GM19395 (cell line): ENCODE measurements around the gene SNRPA1.
A peak's percentile ranks its signal among the peaks of the same experiment; 100 is the strongest.

ENCODE experiments used
- ATAC-seq: cut with Tn5 transposase; IDR thresholded peaks from one replicate; pipeline ENCODE4 v1.9.1; 2021; ENCODE audit warnings: mild to moderate bottlenecking, moderate library complexity; ENCODE audit not compliant: unreplicated experiment

The SNRPA1 gene

DNA sequence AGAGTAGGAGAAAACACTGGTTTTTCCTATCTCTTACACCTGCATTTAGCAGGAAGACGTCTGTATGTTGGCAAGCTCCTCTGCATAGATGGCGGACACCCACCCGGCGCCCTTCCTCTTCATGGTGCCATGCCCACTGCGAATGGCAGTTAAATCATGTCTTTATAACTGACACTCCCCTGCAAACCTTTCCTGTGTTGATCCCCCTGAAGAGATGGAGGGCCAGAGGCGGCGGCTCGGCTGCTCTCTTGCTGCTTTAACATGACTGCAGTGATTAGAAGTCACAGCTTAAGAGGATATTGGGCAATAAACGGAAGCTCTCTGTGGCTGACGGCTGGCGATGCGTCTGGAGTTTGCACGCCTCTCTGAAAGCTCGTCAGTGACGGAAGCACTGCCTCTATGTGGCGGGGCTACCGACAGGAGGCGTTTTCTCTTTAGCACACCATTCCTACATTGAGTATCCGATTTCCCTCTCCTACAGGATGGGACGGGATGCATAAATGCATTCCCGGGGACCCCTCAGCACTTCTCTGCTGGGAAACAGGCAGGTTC is 25.5 kb upstream of the SNRPA1 start:
- ATAC-seq, result peak; percentile 91

DNA sequence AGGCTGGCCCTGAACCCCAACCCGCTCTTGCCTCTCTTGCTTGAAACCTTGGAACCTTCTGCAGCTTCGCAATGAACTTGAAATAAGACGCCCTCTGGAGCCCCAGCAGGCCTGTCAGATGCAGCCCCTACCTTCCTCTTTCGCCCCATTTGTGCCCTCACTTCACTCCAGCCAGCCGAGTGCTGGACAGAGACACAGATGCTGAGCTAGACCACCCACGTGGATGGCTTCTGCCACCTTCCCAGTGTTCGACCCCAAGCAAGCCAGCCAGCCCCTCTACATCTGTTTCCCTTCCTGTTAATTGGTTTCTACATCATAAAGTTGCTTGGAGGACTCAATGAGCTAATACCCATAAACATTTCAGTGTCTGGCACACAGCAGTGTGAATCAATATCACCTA is 23.8 kb upstream of the SNRPA1 start:
- no peak for ATAC-seq

DNA sequence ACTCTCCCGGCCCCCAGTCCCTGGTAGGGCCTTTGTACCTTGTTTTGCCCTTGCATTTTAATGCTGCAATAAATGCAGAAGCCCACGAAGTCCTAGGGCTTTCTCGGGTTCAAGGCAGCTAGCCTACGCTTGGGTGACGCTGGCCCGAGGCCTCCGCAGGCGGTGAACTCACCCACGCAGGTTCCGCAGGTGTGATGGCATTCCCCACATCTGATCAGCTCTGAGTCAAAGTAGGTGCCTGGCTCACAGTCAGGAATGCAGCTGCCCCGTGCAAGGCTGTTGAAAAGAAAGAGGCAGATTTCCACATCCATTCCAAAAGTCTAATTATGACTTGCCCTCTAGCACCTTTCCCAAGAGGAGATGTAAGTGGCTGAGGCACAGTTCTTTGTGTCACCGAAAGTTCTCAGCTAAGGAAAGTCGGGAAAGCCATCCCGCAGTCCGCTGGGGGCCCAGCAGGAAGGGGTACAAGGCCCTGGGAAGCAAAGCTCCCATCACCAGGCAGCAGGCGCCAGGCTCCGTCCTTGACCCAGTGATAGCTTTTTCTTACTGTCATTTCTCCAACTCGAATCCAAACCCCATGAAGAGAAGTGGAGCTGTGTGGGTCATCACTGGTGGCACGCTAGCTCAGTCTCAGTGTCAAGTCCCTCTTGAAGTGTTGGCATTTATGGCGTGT is 23.2 kb upstream of the SNRPA1 start:
- no peak for ATAC-seq

DNA sequence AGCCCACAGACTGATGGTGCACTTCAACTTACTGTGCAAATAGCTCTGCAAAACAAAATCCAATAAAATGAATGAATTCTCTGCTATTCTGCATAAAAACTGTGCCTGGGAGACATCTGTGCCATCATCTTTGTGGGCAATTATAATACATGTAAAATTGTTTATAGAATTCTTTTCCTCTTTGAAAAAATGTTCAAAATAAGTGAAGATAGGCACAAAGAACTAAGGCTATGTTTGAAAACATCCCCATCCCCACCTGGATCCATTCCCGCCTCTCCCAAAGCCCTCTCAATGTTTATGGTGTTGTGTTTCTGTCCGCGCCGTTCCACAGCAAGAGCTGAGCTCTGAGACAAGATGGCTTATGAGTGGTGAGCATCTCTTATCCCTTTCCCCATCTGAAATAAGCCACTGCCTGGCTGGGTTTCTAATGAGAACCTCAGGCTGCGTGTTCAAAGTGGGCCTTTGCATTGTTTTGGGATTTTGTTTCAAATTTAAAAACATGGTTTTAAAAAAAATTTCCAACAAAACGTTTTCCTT is 22.4 kb upstream of the SNRPA1 start:
- no peak for ATAC-seq

DNA sequence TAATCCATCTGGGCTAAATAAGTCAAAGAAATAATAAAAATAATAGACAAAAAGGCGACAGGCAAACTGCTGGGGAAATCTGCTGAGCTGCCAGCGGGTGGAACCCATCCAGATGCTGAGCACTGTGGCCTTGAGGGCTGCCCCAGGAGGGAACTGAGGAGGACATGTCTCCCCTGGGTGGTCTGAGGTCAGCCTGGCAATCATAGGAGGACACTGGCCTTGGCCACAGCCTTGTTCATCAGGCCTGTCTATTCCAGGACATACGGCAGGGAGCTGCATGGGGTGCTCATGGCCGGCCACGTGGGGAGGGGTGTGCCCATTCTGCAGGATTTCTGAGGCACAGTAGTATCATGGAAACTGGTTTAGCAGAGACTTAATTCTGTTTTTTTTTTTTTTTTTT is 21.5 kb upstream of the SNRPA1 start:
- no peak for ATAC-seq

DNA sequence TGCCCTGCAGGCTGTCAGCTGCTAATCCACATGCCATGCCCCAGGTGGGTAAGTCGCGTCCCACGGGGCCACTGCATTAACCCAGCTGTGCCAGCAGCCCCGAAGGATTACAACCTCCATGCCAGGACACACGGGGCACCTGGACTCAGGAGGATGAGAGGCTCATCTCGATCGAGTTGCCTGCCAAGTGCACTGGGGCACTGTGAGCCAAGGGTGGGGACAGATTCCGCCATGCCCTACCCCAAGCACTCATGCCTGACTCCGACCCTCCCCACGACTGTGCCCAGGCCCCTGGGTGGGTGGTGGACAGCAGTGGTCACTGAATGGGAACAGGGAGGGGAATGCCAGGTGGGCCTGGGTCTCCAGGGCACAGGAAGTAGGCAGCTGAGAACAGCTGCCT is 20.7 kb upstream of the SNRPA1 start:
- ATAC-seq, result no peak

DNA sequence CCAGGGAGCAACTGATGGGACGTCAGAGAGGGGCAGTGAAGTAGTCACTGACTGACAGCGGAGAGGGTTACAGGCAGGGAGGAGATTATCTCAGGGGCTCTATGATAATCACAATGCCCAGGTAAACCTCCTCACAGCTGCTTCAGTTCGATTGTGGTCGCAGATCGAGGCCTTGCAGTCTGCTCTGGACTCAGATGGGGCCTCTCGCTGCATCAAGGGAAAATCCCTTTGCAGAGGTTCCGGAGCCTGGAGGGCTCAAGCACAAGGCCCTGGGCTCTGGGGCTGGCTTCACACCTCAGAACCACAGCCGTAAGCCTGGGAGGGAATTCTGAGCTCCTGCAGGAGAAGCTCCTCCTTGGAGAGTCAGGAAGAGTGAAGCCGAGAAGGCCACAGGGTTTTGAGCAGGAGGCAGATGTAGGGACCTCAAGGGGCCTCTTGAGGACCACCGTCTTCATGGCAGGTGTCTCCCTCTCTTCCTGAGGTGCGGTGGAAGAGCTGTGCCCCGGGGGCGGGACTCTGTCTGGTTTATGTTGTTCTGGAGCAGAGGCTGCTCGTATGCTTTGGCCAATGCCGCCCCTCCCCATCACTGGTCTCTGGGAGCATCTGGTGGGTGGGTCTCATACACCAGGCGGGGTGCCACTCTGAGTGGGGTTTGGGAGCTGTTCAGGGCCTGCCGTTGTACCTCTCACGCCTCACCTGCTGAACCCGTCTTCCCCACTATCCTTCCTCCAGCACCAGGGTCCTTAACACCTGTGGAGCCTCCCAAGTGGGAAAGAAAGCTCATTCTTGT is 19.5 kb upstream of the SNRPA1 start:
- no peak for ATAC-seq

DNA sequence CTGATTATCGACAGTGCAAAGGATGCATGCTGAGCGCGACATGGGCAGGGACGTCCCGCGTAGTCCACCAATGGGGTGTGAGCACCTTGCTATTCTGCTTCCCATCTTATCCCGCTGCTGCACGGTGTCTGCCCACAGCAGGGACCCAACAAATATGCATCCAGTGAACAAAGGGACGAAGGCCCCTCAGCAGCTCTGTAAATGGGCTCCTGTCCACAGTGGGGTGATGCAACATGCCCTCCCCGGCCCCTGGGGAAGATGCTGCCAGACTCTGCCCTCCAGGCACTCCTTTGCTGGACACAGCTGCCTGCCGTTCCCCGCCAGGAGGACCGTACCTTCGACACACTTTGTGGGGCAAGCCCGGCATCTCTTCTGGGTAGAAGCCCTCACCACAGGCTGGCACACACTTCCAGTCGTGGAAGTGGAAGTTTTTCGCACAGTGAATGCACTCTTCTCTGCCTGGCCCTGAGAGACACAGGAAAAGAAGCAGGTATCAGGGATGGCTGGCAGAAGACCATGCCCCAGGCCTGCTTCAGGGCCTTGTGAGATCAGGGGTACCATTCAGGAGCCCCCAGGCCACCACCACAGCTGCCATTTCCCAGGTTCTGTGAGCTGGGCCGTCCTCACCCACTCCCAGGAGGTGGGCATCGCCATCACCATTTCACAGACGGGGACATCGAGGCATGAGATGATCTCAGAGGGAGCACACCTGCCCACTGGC is 18.2 kb upstream of the SNRPA1 start:
- ATAC-seq, result no peak

DNA sequence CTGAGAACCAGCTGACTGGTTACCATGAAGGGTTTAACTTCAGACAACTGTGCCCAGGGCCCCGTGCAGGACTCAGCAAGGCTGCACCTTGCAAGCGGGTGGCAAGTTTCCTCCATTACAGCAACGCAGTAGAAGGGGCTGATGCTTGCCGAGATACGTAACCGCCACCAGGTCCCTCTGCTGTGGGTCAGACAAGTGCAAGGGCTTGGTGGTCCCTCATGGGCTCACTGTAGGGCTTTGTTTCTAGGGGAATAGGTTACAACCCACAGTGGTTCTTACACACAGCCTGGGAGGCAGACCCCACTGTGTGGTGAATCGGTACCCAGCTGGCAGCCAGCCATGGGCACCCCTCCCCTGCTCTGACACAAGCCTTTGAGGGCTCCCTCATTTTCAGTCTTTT is 15.5 kb upstream of the SNRPA1 start:
- ATAC-seq, result no peak

DNA sequence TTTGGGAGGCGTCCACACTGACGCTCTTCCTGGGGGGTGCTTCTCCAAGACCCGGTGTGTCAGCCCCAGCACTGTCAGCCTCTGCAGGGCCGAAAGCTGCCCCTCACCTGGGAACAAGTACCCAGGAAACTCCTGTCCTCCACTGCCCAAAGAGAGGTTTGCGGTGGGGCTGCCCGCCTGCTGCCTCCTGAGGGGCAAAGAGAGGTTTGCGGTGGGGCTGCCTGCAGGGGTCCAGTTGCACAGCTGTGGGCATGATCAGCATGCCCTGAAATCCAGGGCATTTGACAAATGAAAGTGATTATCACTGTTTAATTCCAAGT is 15.1 kb upstream of the SNRPA1 start:
- no peak for ATAC-seq

DNA sequence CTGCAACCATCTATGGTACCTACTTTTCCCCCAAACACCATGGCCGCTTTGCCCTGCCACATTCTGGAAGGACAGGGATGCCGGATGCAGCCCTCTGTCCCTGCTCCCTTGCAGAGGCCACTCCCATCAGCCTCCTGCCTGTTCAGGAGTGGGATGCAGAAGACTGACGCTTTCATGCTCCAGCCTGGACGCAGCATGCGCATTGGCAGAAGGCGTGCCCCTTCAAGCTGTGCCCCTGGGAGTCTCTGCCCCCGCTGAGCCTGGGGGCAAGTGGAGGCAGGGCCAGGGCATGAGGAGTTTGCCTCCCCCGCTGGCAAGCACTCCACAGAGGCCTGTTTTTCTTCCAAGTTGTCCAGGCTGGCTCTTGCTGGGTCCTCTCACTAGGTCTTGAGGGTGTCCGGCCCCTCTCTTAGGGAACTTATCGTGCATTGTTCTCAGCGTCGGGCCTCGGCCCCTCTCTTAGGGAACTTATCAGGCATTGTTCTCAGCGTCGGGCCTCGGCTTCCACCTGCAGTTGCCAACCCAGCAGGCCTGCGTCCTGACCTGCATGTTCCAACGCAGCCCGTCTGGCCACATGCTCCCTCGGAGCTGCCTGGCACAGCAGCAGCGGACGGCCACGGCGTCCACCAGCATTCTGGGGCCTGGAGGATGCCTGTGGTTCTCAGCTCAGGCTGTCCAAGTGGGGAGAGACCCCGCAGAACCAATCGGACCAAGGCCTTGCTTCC is 14.6 kb upstream of the SNRPA1 start:
- no peak for ATAC-seq

DNA sequence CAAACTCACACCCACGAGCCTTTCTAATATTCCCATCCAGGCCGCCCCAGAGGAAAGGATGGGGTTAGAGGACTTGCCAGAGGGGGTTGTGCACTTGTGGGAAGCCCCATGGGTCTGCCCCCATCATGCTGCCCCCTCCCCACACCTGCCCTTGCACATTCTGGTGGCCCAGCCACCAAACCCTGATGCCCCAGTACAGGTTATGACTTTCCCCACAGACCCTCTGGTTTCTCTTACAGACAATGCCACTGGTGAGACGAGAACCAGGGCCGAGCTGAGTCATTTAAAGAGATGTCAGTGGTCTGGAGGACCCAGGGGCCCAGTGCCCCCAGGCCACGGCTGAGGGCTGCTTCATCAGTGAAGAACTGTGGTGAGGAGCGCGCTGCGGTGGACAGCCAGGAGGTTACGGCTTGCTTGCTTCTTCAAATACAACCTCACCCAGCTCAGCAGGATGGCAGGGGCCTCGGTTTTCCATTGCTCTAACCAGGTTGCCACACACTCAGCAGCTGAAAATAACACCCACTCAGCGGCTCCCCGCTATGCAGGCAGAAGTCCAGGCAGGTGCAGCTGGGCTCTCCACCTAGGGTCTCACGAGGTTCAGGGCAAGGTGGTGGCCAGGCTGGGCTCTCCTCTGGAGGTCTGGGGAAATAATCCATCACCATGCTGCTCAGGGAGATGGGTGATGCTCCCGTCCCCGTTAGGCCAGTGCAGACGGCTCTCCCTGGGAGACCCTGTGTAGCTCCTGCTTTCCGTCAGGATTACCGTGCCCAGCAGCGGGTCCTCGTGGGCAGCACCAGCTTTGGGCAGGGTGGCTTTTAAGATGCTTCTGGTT is 13.8 kb upstream of the SNRPA1 start:
- no peak for ATAC-seq

DNA sequence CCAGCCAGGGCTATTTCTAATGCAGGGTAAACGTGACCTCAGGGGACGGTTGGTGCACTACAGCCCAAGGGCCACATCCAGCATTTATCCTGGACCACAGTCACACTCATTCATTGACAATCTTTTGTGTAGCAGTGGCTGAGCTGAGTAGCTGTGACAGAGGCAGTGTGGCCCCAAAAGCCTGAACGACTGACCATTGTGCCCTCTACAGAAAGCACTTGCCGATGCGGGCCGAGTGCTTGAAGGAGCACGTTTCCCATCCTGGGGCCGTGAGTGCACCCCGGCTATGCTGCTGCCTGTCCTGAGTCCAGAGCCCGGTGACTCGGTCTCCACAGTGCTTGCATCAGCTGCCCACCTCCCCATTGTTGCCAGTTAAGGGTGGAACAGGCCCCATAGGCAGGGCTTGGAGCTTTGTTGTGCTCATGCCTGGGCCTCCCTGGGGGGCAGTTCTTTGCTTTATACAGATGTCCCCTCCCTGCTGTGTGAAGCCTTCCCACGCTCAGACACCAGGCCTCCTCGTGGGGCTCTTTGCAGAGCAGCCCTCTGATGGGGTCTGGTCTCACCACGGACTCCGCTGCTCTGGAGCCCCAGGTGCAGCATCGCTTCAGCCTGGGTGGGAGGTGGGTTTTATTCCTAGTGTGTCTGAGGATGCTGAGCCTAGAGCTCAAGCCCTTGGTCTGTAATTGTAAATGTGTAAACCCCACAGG is 13.0 kb upstream of the SNRPA1 start:
- no peak for ATAC-seq

DNA sequence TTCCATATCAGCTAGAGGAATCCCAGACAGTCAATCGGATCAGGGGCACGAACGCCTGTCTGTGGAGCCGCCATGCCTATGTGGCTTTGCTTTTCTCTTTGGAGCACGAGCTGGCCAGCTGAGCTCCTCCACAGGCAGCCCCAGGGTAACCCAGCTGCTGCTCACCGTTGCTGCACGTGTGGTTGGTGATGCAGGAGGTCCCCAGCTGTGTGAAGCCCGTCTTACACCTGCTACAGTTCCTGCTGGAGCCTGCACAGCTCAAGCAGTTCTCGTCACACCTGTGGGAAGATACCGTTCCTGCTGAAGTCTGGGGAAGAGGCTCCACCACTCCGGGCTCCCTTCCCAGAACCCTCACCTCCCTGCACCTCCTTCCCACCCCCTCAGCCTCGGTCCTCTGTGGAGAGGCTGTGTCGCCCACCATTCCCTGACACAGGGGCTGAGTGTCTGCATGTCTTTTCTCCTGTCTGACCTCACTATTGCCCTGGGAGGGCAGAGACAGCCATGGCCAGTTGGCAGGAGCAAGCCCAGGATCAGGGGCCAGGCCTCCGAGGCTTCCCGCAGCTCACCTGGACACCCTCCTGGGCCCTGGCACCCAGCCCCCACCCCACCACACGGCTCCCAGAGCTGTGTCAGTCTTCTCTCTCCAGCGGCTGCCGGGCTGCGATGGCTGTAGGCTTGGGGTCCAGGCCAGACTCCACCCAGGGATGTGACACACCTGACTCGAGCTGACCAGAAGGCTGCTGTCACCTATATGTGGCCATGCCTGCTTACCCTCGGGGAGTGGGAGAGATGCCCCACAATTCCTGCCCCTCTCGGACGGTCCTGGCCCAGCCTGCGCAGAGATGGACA is 12.2 kb upstream of the SNRPA1 start:
- no peak for ATAC-seq

DNA sequence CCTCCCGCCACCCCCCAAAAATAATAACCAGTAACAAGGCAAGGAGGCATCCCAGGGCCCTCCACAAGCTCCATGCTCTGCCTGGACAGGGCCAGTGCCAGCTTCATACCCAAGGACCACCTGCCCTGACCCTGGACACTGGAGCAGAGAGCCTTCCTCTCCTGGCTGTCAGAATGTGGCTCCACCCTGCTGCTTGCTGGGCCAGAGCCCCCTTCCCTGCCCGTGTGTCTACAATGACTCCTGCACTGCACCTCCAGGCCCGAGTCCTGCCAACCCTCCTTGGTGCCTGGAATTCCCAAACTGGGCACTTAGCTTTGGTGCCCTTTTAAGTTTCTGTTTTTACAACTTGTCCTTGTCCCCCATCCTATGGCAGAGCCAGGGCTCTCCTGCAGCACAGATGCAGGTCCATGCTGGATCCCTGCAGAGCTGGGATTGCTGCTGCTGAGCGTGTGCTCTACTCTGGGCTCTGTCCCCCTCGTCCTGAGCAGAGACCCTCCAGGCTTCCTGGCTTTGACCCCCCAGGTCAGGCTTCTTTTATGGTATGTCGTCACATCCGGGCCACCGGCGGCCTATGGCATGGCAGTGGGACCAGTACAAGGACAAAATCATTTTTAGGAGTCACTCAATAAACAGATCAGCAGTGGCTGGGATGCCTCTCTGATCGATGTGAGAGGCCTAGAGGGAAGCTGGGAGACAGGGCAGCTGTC is 11.4 kb upstream of the SNRPA1 start:
- ATAC-seq, result no peak

DNA sequence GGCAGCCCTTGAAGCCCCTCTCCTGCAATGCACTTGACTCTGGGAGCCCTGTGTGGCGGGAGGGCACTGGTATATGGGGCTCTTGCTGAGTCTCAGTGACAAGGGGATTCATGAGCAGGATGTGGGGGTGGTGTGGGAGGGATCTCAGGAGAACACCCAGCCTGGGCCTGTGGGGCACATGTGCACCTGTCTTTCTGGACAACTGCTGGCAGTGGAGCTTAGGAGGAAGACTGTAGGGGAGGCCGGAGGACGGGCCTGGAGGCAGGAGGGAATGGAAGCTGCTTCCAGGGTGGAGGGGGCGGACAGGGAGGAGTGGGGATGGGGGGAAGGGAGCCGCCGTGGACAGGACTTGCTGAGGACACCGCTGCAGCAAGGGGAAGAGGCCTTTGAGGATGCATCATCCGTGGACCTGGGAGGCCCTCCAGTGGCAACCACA is 10.8 kb upstream of the SNRPA1 start:
- no peak for ATAC-seq

DNA sequence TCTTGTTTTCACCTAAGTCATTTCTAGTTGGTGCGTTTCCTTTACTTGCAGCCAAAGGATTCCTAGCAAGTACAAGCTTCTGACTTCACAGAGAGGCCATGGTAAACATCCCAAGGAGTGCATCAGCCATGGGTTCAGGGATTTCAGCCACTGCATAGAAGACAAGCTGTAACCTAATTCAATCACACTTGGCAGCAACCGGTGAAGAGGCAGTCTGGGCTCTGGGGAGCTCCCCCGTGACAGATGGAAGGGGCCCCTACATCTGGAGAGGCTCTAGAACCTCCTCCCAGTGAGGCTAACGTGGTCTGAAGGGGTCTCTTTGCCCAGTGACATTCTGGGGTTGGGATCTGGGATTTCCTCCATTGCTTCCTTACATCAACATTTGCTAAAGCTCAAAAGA is 8.4 kb upstream of the SNRPA1 start:
- no peak for ATAC-seq
